ENCODE measurements around the gene HBE1. TPM values are rescaled to one million over a fixed set of nuclear protein-coding genes. Genes with fewer than 3 reads are reported as not detected.

The HBE1 gene
- polyA plus RNA-seq, 1 experiment: 8.3 TPM

GRCh38 chr11:5286351-5286750 lies 16.6 kb upstream of the HBE1 start:
- no peak for DNase-seq (ENCODE audit: low read depth, low spot score)
- CTCF ChIA-PET: no interaction called here
- Histone ChIP-seq H3K27ac (ENCODE audit: low read depth, low read length) (no peak overlapping the region), H3K9me3 (ENCODE audit: control insufficient read depth, insufficient read depth, low read length) (no peaks in the 10 kb centered on the region), H3K4me3 (ENCODE audit: low read depth, low read length) (no peak overlapping the region), H3K27me3 (ENCODE audit: control insufficient read depth, insufficient read depth, low read length) (no peaks in the 10 kb centered on the region)
- TF ChIP-seq CTCF (IDR thresholded peaks at IDR 0.05; ENCODE audit: low read depth, low read length): no peak
- POLR2A ChIA-PET: no interaction called here

- no peak for TF ChIP-seq CTCF (IDR thresholded peaks at IDR 0.05; ENCODE audit: low read depth, low read length)
- POLR2A ChIA-PET: no interaction called here
- no peak for DNase-seq (ENCODE audit: low read depth, low spot score)
- CTCF ChIA-PET: no interaction called here
- Histone ChIP-seq H3K9me3 (ENCODE audit: control insufficient read depth, insufficient read depth, low read length) (no peaks in the 10 kb centered on the region), H3K4me3 (ENCODE audit: low read depth, low read length) (no peak overlapping the region), H3K27me3 (ENCODE audit: control insufficient read depth, insufficient read depth, low read length) (no peaks in the 10 kb centered on the region), H3K27ac (ENCODE audit: low read depth, low read length) (no peak overlapping the region)
These were observed 16.1 kb upstream of the HBE1 start for GRCh38 chr11:5285703-5286340.

- no peak for TF ChIP-seq CTCF (IDR thresholded peaks at IDR 0.05; ENCODE audit: low read depth, low read length)
- ChIA-PET POLR2A (no interaction called here), CTCF (no interaction called here)
- H3K27ac ChIP-seq (ENCODE audit: low read depth, low read length): no peak overlapping the region
- H3K27me3 ChIP-seq (ENCODE audit: control insufficient read depth, insufficient read depth, low read length): no peaks in the 10 kb centered on the region
- H3K4me3 ChIP-seq (ENCODE audit: low read depth, low read length): no peak overlapping the region
- no peak for DNase-seq (ENCODE audit: low read depth, low spot score)
- no peaks in the 10 kb centered on the region for H3K9me3 ChIP-seq (ENCODE audit: control insufficient read depth, insufficient read depth, low read length)
These were observed 14.9 kb upstream of the HBE1 start for GRCh38 chr11:5284637-5285036.

GRCh38 chr11:5283882-5284281 lies 14.1 kb upstream of the HBE1 start:
- H3K4me3 ChIP-seq (ENCODE audit: low read depth, low read length): no peak overlapping the region
- ChIA-PET CTCF (no interaction called here), POLR2A (no interaction called here)
- H3K27me3 ChIP-seq (ENCODE audit: control insufficient read depth, insufficient read depth, low read length): no peaks in the 10 kb centered on the region
- no peak for DNase-seq (ENCODE audit: low read depth, low spot score)
- no peaks in the 10 kb centered on the region for H3K9me3 ChIP-seq (ENCODE audit: control insufficient read depth, insufficient read depth, low read length)
- TF ChIP-seq CTCF (IDR thresholded peaks at IDR 0.05; ENCODE audit: low read depth, low read length): no peak
- H3K27ac ChIP-seq (ENCODE audit: low read depth, low read length): no peak overlapping the region

GRCh38 chr11:5283086-5283485 lies 13.3 kb upstream of the HBE1 start:
- Histone ChIP-seq H3K9me3 (ENCODE audit: control insufficient read depth, insufficient read depth, low read length) (no peaks in the 10 kb centered on the region), H3K27ac (ENCODE audit: low read depth, low read length) (no peak overlapping the region), H3K27me3 (ENCODE audit: control insufficient read depth, insufficient read depth, low read length) (no peaks in the 10 kb centered on the region), H3K4me3 (ENCODE audit: low read depth, low read length) (no peak overlapping the region)
- ChIA-PET CTCF (no interaction called here), POLR2A (no interaction called here)
- no peak for TF ChIP-seq CTCF (IDR thresholded peaks at IDR 0.05; ENCODE audit: low read depth, low read length)
- DNase-seq (ENCODE audit: low read depth, low spot score): no peak

All from AG04450 (cell line).